HG03039 (cell line): ENCODE data around the gene ZNF182.
"Not testable (repeated sequence)": the region's sequence is repeated elsewhere in the genome, so short reads cannot be mapped to it uniquely, and the experiment has no call there.

Experiments used
- ATAC-seq: cut with Tn5 transposase; IDR thresholded peaks from one replicate; pipeline ENCODE4 v1.9.1; 2021; ENCODE audit warnings: mild to moderate bottlenecking, moderate library complexity; ENCODE audit not compliant: unreplicated experiment

Gene ZNF182

GRCh38 chrX:48002319-48002718, 1.5 kb downstream of the ZNF182 start:
- ATAC-seq, result no peak

DNA sequence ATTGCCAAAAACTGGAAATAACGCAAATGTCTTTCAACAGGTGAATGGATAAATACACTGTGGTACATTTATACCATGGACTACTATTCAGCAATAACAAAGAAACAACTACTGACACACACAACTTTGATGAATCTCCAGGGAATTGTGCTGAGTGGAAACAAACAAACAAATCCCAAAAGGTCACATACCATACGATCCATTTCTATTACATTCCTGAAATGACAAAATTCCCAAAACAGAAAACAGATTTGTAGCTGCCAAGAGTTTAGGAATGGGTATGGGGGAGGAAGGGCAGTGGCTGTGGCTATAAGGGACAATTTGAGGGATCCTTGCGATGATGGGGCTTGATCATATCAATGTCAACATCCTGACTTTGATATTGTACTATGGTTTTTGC, 2.5 kb downstream of the ZNF182 start:
- no peak for ATAC-seq

DNA sequence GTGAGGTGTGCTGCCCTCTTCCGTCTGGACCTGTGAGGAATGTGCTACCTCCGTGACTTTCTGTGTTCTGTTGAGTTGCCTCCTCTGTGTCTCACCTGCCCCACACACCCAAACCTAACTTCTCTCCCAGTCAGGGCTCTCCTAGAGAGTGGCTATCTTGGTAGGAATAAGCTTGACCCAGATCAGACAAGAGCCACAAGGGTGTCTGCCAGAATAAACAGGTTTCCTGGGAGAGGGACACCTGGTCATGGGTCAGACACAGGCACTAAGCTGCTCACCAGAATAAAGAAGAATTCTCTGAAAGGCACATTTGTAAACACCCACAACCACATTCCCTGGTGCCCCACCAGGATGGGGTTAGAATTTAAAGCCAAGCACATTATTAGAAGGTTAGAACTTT, 11.1 kb downstream of the ZNF182 start:
- no peak for ATAC-seq

DNA sequence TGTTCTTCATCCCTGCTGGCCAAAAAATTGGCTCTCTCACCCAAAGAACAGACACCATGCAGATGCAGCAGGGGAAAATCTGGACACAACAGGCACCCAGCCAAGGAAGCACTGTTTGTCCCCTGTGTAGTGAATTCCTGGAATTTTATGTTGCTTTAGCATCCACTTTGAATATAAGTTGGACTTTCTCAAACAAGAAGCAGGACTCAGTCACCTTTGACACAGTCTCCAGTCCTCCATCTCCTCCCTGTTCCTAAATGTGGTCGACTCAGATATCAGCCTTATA, 11.8 kb downstream of the ZNF182 start:
- ATAC-seq, result no peak

DNA sequence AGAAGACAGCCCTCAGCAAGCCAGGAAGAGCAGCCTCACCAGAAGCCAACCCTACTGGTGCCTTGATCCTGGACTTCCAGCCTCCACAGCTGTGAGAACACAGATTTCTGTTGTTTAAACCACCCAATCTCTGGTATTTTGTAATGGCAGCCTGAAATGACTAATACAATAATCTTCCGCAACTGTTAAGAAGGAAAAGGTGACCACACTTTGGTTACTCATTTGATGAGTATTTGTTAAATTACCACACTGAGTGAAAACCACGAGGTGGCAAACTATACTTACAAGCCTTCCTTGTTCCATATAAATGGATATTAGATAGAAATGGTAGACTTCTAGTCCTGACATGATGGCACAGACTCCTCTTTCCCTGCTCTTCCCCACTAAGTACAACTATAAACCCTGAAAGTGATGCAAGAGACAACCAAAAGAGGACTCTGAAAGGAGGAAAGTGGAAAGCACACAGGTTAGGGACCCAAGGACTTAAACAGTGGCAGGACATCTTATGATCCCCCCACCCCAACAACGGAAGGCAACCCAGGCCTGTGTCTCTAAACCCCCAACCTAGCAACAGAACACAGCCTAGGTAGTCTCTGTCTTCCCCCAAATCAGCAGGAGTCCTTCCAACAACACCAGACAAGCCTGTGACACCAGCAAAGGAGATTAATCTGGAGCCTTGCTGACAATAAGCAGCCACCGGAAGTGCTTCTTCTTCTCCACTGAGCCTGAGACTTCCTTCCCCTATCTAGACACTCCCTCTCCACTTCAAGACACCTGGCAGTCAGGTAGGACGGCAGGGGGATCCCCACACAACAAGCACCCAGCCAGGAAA, 12.3 kb downstream of the ZNF182 start:
- ATAC-seq, result no peak

DNA sequence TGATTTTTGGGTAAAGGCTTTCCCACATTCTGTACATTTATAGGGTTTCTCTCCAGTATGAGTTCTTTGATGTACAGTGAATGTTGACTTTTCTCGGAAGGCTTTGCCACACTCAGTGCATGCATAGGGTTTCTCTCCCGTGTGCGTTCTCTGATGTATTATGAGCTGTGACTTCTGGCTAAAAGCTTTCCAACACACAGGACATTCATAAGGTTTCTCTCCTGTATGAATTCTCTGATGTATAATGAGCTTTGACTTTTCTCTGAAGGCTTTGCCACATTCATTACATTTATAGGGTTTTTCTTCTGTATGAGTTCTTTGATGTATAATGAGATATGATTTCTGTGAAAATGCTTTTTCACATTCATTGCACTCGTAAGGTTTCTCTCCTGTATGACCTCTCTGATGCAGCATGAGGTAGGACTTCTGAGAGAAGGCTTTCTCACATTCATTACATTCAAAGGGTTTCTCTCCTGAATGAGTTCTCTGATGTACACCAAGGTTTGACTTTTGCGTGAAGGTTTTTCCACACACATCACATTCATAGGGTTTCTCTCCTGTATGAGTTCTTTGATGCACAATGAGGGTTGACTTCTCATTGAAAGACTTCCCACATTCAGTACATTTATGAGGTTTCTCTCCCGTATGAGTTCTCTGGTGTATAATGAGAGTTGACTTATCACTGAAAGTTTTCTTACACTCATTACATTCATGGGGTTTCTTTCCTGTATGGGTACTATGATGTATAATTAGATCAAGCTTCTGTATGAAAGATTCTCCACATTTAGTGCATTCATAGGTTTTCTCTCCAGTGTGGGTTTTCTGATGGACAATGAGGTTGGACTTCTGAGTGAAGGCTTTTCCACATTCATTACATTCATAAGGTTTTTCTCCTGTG, 27.3 kb downstream of the ZNF182 start:
- no peak for ATAC-seq

DNA sequence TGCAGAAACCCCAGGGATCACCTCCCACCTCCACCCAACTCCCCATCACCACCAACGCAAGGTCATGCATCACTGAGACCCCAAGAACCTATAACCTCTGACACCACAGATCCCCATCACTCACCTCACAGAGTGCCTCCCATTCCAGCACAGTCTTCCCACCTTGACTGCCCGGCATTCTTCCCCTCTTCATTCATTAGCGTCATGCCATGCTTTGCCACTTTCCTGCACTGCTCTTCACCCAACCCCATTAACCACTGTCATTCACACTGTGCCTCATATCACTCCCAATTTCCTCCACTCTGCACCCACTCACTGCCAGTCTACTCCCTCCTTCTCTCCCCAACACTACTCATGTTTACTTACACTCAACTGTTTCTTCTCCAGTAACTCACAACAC, 30.6 kb downstream of the ZNF182 start:
- no peak for ATAC-seq

- not testable (repeated sequence) for ATAC-seq
Measured at GRCh38 chrX:47965526-47965925, 38.3 kb downstream of the ZNF182 start.

DNA sequence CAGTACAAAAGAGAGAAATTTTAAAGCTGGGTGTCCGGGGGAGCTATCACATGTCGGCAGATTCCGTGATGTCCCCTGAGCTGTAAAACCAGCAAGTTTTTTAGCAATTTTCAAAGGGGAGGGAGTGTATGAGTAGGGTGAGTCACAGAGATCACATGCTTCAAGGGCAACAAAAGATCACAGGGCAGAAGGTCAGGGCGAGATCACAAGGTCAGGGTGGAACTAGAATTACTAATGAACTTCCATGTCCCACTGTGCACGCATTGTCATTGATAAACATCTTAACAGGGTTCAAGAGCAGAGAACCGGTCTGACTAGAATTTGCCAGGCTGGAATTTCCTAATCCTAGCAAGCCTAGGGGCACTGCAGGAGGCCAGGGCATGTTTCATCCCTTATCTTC, 42.0 kb downstream of the ZNF182 start:
- ATAC-seq, result not testable (repeated sequence)

DNA sequence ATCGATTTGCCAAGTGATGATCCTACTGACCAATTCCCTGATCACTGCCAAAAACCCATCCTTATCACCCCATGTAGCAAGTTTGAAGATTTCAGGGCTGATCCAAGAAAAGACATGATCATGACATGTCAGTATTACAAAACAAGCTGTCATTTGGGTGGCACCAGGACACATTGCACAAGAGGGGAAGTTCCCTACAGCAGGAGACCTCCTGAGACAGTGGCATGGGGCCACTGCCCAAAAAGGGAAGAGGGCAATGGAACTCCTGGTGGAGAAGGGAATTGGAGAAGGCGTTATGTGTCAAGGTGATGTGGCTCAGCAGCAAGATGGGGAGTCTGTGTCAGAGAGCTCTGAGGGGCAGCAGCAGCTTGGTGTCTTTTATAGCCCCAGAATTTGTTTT, 43.4 kb downstream of the ZNF182 start:
- no peak for ATAC-seq

- ATAC-seq, result no peak
Measured at GRCh38 chrX:47958761-47959342, 44.9 kb downstream of the ZNF182 start.

GRCh38 chrX:47958206-47958605, 45.6 kb downstream of the ZNF182 start:
- ATAC-seq, result not testable (repeated sequence)

DNA sequence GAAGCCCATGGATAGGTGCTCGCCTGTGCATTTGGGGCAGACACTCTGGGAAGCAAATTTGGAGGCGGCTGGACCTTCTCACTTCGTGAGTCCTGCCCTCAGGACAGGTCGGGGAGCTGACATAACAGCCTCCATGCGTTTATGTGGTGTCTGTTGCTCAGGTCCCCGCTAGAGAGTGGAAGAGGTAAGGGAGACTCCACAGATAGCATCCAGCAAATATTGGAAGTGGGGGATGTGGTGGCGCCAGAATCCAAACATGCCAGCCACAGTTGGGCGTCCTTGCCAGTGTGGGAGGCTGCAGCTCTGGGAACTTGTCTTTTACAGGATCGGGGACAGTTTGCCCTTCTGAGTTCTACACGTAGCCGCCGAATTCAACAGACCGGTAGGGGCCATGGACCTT, 47.8 kb downstream of the ZNF182 start:
- no peak for ATAC-seq

DNA sequence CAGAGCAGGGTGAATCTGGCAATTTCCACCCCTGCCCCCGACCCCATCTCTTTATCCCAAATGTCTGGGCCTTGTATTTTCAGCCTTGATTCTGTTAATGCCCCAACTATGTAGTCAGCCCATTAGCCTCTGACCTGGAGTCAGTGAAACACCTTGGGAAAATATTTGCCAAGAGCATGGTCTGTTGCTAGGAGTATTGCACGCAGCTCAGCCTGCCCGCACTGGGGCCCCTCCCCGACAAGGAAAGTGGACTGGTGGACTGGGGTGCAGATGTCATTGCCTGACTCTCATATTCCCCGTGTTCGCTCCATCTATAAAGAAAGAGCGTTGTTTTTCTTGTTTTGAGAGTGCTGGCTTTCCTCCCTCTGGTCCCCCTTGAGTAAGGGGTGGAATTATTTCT, 48.5 kb downstream of the ZNF182 start:
- ATAC-seq, result not testable (repeated sequence)

DNA sequence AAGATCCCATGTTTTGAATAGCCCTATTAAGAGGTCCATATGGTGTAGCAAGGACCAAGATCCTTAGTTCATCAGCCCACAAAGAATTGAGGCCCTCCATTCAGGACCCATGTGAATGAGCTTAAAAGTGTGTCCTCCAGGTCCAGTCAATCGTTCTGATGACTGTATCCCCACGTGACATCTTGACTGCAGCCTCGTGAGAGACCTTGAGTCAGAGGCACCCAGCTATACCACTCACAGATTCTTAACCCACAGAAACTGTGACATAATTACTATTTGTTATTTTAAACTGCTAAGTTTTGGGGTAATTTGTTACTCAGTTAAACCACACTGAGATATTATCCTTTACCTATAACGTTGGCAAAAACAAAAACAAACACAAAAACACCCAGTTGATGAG, 62.4 kb downstream of the ZNF182 start:
- ATAC-seq, result no peak

DNA sequence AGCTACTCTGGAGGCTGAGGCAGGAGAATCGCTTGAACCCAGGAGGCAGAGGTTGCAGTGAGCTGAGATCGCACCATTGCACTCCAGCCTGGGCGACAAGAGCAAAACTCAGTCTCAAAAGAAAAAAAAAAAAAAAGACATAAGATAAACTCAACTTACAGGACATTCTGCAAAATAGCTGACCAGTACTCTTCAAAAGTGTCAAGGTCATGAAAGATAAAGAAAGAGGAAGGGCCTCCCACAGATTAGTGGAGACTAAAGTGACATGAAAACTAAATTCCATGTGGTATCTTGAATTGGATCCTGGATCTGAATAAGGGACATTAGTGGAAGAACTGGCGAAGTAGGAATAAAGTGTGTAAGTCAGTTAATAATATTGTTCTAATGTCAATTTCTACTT, 63.3 kb downstream of the ZNF182 start:
- ATAC-seq, result no peak

DNA sequence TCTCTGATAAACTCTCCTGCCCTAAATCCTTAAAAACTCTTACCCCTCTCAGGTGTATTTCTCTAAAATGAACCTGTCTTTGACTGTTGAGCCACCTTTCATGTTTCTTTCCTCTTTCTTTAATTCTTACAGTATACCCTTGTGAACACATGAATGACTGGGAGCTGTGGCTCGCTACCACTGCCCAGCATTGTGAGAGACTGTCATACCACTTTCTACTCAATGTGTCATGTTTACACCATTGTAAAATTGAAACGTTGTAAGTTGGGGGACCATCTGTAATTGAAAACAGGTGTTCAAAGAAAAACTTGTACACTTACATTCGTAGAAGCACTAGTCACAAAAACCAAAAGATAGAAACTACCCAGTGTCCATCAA, 66.9 kb downstream of the ZNF182 start:
- no peak for ATAC-seq

- ATAC-seq, result no peak
Measured at GRCh38 chrX:47936224-47936939, 67.4 kb downstream of the ZNF182 start.

- no peak for ATAC-seq
Measured at GRCh38 chrX:47933946-47934345, 69.8 kb downstream of the ZNF182 start.

- not testable (repeated sequence) for ATAC-seq
Measured at GRCh38 chrX:47931970-47932369, 71.8 kb downstream of the ZNF182 start.

- ATAC-seq, result no peak
Measured at GRCh38 chrX:47927212-47927611, 76.6 kb downstream of the ZNF182 start.
